GM12878 (cell line): ENCODE results near the gene GRK6. TPM values are rescaled to one million over a fixed set of nuclear protein-coding genes. Genes with fewer than 3 reads are reported as not detected.
A peak's percentile ranks its signal among the peaks of the same experiment; 100 is the strongest.

ENCODE experiments used
- ASH2L ChIP-seq: fragments of 300-600, 200-600 bp; sonication (generic); IDR thresholded peaks from 2 replicates; pipeline ENCODE4 v1.6.1; 2017; ENCODE audit warnings: low read depth, mild to moderate bottlenecking, borderline replicate concordance
- CBX5 ChIP-seq: sonication (generic); IDR thresholded peaks from 2 replicates; pipeline ENCODE4 v1.6.1; 2016; ENCODE audit warnings: low read depth, moderate library complexity, mild to moderate bottlenecking, inconsistent platforms
- CREB1 ChIP-seq: IDR thresholded peaks from 2 replicates; pipeline ENCODE4 v1.6.1; 2012; ENCODE audit warnings: low read depth, mild to moderate bottlenecking, inconsistent platforms
- ELK1 ChIP-seq: IDR thresholded peaks from 2 replicates; pipeline ENCODE4 v1.6.1; 2012; ENCODE audit warnings: low read depth, low read length, improper control_type of control experiment
- LARP7 ChIP-seq: fragments of 450-650 bp; IDR thresholded peaks from 2 replicates; pipeline ENCODE4 v1.6.1; 2017; ENCODE audit warnings: mild to moderate bottlenecking
- NFYB ChIP-seq: IDR thresholded peaks from 2 replicates; pipeline ENCODE4 v1.6.1; 2011; ENCODE audit warnings: low read depth, mild to moderate bottlenecking, low read length, improper control_type of control experiment, moderate library complexity; ENCODE audit not compliant: insufficient read depth
- NRF1 ChIP-seq: conservative IDR thresholded peaks from 2 replicates; pipeline ENCODE4 v1.6.1; 2011; ENCODE audit warnings: mild to moderate bottlenecking, low read depth, low read length, improper control_type of control experiment
- RAD21 ChIP-seq: IDR thresholded peaks from 2 replicates; pipeline ENCODE4 v1.6.1; 2011; ENCODE audit warnings: mild to moderate bottlenecking, low read depth, low read length, moderate library complexity; ENCODE audit not compliant: insufficient read depth
- ZBTB40 ChIP-seq: fragments of 450-650 bp; IDR thresholded peaks from 2 replicates; pipeline ENCODE4 v1.6.1; 2016; ENCODE audit warnings: mild to moderate bottlenecking, moderate library complexity, borderline replicate concordance
- ZNF687 ChIP-seq: fragments of 450-650 bp; IDR thresholded peaks from 2 replicates; pipeline ENCODE4 v1.6.1; 2017; ENCODE audit warnings: mild to moderate bottlenecking, moderate library complexity
- polyA plus RNA-seq, 11 experiments: library from polyadenylated mRNA; depleted of rRNA in 4 of 11; unstranded in 6 of 11; stranded (reverse) in 5 of 11; fragments of >200 nt; fragmentation: Nextera tagmentation in 4 of 11; fragmentation: Illumina TruSeq in 1 of 11; extraction: Ambion mirVana in 4 of 11; extraction: Trizol in 1 of 11; gene quantifications; 1 replicate in 1 of 11; 2 replicates in 10 of 11; pipeline versions ENCODE4 v1.2.1 to v1.2.3, GENCODE V29; 2011 to 2016; ENCODE audit warnings: inconsistent platforms in 2 of 11, missing spikeins in 2 of 11, low read depth in 1 of 11
- total RNA-seq, 4 experiments: library from RNA; depleted of rRNA in 3 of 4; stranded (reverse); fragments of >200 nt in 3 of 4; fragmentation: Illumina TruSeq in 1 of 4; extraction: Trizol in 1 of 4; gene quantifications; 2 replicates each; pipeline versions ENCODE4 v1.2.1 to v1.2.3, GENCODE V29; 2013 to 2021
- TF ChIP-seq, protein P1 (sequence below): fragments of 450-650 bp; IDR thresholded peaks from 2 replicates; pipeline ENCODE4 v1.6.1; 2017; ENCODE audit warnings: mild to moderate bottlenecking, moderate library complexity

GRK6 gene
- total and polyA plus RNA-seq, 10 of the 15 experiments (the other 5 are each of a cell fraction or from before 2014, with no cell fraction given), result 0.79 to 124 (median 41.6) TPM

DNA sequence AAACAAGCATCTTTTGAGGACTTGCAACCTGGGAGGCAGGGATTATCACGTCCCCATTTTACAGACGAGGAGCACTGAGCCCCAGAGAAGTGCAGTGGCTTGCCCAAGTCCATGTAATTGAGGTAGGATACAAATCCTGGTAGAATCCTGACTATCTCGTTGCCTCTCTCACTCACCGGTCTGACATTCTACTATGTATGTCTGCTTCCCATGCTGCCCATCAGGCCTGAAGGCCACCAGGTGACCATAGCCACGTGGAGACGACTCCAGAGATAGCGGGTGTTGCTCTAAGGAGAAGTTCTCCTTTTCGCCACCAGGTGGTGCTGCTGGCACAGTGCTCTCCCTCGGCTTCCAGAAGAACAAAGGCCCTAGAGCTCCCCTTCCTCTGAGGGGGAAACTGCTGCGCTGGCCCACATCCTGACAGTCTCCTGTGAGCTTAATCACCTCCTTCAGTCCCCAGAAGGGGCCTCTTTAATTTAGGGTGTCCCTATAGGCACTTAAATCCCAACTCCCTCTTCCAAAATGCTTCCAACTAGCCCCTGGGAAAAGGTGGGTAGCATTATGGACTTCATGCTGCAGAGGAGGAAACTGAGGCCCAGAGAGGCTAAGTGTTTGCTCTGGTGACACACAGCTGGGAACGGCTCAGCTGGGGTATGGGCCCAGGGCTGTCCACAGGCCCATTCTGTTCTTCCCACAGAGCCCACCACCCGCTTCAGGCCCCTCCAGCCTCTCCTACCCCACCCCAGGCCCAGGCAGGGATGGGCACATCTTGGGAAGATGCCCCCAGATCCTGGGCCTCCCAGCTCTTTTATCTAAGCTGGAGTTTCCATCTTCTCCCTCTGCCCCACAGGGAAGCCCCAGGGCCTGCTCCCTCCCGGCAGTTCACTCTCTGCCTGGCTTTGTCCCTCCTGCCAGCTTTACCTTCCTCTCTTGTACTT is 35.8 kb upstream of the GRK6 start (continued):
- TF ChIP-seq, protein P1, sequence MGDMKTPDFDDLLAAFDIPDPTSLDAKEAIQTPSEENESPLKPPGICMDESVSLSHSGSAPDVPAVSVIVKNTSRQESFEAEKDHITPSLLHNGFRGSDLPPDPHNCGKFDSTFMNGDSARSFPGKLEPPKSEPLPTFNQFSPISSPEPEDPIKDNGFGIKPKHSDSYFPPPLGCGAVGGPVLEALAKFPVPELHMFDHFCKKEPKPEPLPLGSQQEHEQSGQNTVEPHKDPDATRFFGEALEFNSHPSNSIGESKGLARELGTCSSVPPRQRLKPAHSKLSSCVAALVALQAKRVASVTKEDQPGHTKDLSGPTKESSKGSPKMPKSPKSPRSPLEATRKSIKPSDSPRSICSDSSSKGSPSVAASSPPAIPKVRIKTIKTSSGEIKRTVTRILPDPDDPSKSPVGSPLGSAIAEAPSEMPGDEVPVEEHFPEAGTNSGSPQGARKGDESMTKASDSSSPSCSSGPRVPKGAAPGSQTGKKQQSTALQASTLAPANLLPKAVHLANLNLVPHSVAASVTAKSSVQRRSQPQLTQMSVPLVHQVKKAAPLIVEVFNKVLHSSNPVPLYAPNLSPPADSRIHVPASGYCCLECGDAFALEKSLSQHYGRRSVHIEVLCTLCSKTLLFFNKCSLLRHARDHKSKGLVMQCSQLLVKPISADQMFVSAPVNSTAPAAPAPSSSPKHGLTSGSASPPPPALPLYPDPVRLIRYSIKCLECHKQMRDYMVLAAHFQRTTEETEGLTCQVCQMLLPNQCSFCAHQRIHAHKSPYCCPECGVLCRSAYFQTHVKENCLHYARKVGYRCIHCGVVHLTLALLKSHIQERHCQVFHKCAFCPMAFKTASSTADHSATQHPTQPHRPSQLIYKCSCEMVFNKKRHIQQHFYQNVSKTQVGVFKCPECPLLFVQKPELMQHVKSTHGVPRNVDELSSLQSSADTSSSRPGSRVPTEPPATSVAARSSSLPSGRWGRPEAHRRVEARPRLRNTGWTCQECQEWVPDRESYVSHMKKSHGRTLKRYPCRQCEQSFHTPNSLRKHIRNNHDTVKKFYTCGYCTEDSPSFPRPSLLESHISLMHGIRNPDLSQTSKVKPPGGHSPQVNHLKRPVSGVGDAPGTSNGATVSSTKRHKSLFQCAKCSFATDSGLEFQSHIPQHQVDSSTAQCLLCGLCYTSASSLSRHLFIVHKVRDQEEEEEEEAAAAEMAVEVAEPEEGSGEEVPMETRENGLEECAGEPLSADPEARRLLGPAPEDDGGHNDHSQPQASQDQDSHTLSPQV, result no peak
- no peak for TF ChIP-seq ZBTB40
- no peak for TF ChIP-seq ELK1
- no peak for TF ChIP-seq ASH2L
- TF ChIP-seq NFYB, result no peak
- TF ChIP-seq NRF1, result no peak
- no peak for TF ChIP-seq CBX5
- TF ChIP-seq LARP7, result no peak
- TF ChIP-seq RAD21, result peak; percentile 86
- TF ChIP-seq CREB1, result no peak
- TF ChIP-seq ZNF687, result peak; percentile 78
